ENCODE measurements around the gene MBP.

Gene MBP

DNA sequence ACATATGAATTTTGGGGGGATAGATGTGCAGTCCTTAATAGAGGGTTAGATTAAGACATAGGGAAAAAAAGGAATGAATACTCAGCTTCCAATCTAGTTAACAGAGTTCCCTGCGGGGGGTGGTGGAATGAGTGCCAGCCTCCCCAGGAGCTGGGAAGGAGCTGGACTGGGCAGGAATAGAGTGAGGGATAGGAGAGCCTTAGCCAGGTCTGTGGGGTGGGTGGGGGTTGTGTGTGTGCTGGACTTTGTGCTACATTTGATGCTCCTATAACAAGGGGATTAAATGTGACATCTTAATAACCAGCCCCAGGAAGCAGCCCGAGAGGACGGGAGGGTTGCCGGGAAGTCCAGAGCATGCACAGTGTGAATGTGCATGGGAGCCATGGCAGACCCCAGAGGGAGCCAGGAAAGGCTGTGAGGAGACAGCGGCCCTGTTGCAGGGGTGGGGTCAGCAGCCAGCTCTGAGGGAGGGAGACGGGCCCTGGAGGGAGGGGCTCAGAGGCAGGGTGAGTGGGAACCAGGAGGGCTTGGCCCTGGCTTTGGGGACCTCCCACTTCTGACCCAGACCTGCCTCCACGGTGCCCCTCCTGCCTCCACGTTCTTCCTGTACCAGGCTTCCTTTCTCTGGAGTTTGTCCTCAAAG is 3.6 kb upstream of the MBP start:
- Mint-ChIP-seq H3K27ac (no peak overlapping the region), H3K36me3 (ENCODE audit: low read depth) (no peaks in the 10 kb centered on the region), H3K4me3 (no peak overlapping the region), H3K27me3 (ENCODE audit: low read depth, poor library complexity) (peaks cover 52% of the 10 kb centered on the region), H3K9me3 (peaks cover 3% of the 10 kb centered on the region), H3K4me1 (peaks cover 14% of the 10 kb centered on the region)
- no peak for DNase-seq
- TF ChIP-seq, protein P1, sequence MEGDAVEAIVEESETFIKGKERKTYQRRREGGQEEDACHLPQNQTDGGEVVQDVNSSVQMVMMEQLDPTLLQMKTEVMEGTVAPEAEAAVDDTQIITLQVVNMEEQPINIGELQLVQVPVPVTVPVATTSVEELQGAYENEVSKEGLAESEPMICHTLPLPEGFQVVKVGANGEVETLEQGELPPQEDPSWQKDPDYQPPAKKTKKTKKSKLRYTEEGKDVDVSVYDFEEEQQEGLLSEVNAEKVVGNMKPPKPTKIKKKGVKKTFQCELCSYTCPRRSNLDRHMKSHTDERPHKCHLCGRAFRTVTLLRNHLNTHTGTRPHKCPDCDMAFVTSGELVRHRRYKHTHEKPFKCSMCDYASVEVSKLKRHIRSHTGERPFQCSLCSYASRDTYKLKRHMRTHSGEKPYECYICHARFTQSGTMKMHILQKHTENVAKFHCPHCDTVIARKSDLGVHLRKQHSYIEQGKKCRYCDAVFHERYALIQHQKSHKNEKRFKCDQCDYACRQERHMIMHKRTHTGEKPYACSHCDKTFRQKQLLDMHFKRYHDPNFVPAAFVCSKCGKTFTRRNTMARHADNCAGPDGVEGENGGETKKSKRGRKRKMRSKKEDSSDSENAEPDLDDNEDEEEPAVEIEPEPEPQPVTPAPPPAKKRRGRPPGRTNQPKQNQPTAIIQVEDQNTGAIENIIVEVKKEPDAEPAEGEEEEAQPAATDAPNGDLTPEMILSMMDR (IDR thresholded peaks at IDR 0.05), result no peak

DNA sequence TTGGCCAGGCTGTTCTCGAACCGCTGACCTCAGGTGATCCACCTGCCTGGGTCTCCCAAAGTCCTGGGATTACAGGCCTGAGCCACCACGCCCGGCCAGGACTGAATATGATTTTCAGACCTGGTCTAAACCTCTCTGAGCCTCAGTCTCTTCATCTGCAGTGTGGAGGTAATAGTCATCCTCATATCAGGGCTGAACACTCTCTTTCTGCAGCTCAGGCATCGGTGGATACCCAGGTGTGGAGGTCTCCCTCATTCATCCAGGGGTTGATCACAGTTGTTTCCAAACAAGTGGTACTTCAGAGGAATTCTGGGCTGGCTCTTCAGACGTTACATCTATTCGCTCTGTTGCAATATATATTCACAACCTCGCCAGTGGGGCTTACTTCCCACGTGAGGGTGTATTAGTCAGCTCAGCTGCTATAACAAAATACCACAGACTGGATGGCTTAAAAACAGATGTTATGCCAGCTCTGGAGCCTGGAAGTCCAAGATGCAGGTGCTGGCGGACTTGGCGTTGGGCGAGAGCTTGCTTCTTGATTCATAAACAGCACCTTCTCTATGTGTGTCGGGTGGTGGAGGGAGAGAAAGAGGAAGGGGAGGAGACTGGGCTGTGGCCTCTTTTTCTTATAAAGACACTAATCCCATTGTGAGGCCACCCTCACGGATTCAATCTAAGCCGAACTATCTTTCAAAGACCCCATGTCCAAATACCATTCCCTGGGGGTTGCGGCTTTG is 2.9 kb upstream of the MBP start:
- TF ChIP-seq, protein P1 (IDR thresholded peaks at IDR 0.05), result no peak
- Mint-ChIP-seq H3K36me3 (ENCODE audit: low read depth) (no peaks in the 10 kb centered on the region), H3K9me3 (peaks cover 4% of the 10 kb centered on the region), H3K27me3 (ENCODE audit: low read depth, poor library complexity) (peaks cover 57% of the 10 kb centered on the region), H3K27ac (no peak overlapping the region), H3K4me1 (peaks cover 20% of the 10 kb centered on the region), H3K4me3 (no peak overlapping the region)
- no peak for DNase-seq

DNA sequence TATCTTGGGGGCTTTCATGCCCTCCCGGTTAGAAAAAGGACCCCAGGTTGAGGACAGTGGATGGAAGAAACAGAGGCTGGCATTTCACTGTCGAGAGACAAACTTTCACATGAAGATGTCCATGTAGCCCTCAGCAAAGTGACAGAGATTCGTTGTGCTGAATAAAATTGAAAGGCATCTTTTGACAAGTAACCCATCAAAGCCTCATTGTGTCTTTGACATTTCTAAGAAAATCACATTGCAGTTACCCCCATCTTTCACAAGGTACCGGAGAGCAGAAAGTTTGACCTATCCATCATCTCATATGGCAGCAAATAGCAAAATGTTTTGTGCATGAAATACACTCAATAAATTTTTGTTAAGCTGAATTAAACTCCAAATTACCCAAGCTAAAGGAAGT is 2.0 kb upstream of the MBP start:
- Mint-ChIP-seq H3K9me3 (peaks cover 4% of the 10 kb centered on the region), H3K4me1 (peaks cover 23% of the 10 kb centered on the region), H3K36me3 (ENCODE audit: low read depth) (no peaks in the 10 kb centered on the region), H3K27ac (no peak overlapping the region), H3K4me3 (no peak overlapping the region), H3K27me3 (ENCODE audit: low read depth, poor library complexity) (peaks cover 65% of the 10 kb centered on the region)
- TF ChIP-seq, protein P1 (IDR thresholded peaks at IDR 0.05), result no peak
- no peak for DNase-seq

- no peak for DNase-seq
- peaks cover 68% of the 10 kb centered on the region for H3K27me3 Mint-ChIP-seq (ENCODE audit: low read depth, poor library complexity)
- H3K4me1 Mint-ChIP-seq, result peaks cover 23% of the 10 kb centered on the region
- no peaks in the 10 kb centered on the region for H3K36me3 Mint-ChIP-seq (ENCODE audit: low read depth)
- TF ChIP-seq, protein P1 (IDR thresholded peaks at IDR 0.05), result no peak
- peak overlapping the region; percentile 64 for H3K4me3 Mint-ChIP-seq
- H3K9me3 Mint-ChIP-seq, result peaks cover 4% of the 10 kb centered on the region
- H3K27ac Mint-ChIP-seq, result no peak overlapping the region
These were observed 1.4 kb upstream of the MBP start for GRCh38 chr18:77133835-77134496.

GRCh38 chr18:77133051-77133834 is 660 bp upstream of the MBP start:
- H3K36me3 Mint-ChIP-seq (ENCODE audit: low read depth), result no peaks in the 10 kb centered on the region
- H3K9me3 Mint-ChIP-seq, result peaks cover 4% of the 10 kb centered on the region
- DNase-seq, result peak; percentile 30
- H3K4me1 Mint-ChIP-seq, result peaks cover 23% of the 10 kb centered on the region
- H3K27ac Mint-ChIP-seq, result no peak overlapping the region
- H3K4me3 Mint-ChIP-seq, result peak overlapping the region; percentile 75
- peaks cover 75% of the 10 kb centered on the region for H3K27me3 Mint-ChIP-seq (ENCODE audit: low read depth, poor library complexity)
- TF ChIP-seq, protein P1 (IDR thresholded peaks at IDR 0.05), result no peak
